Skin epidermis (tissue), 12 donors: Measurements from ENCODE around the gene SMC3.
A peak's percentile ranks its signal among the peaks of the same experiment; 100 is the strongest.
"Not testable (repeated sequence)": the region's sequence is repeated elsewhere in the genome, so short reads cannot be mapped to it uniquely, and the experiment has no call there.

Experiments
- H3K27ac ChIP-seq, 21 experiments: fragments of 200-600 bp; sonication (generic) in 11 of 21; one replicate each; pipeline ENCODE4 v1.5.0; 2020; ENCODE audit warnings: mild to moderate bottlenecking in 3 of 21, inconsistent platforms in 2 of 21, moderate library complexity in 2 of 21
- H3K4me3 ChIP-seq, 7 experiments: fragments of 200-600 bp; sonication (generic) in 2 of 7; one replicate each; pipeline ENCODE4 v1.5.0; 2020; ENCODE audit warnings: inconsistent platforms in 2 of 7, mild to moderate bottlenecking in 2 of 7, moderate library complexity in 1 of 7

SMC3 gene

GRCh38 chr10:110617425-110618229, 50.1 kb downstream of the SMC3 start:
- no peak overlapping the region for H3K4me3 ChIP-seq
- H3K27ac ChIP-seq = no peak overlapping the region

- Histone ChIP-seq H3K27ac (no peak overlapping the region), H3K4me3 (no peak overlapping the region)
Measured at GRCh38 chr10:110618230-110618610, 50.7 kb downstream of the SMC3 start.

GRCh38 chr10:110619514-110620397, 52.3 kb downstream of the SMC3 start:
- no peak overlapping the region for H3K27ac ChIP-seq
- H3K4me3 ChIP-seq = no peak overlapping the region

- Histone ChIP-seq H3K27ac (no peak overlapping the region), H3K4me3 (no peak overlapping the region)
Measured at GRCh38 chr10:110620398-110620719, 52.9 kb downstream of the SMC3 start.

GRCh38 chr10:110623316-110623715, 55.8 kb downstream of the SMC3 start:
- H3K27ac ChIP-seq, H3K4me3 ChIP-seq: not testable (repeated sequence)

GRCh38 chr10:110625356-110625894, 57.9 kb downstream of the SMC3 start:
- Histone ChIP-seq H3K27ac (no peak overlapping the region), H3K4me3 (no peak overlapping the region)

GRCh38 chr10:110625951-110626855, 58.7 kb downstream of the SMC3 start:
- no peak overlapping the region for H3K4me3 ChIP-seq
- no peak overlapping the region for H3K27ac ChIP-seq

- H3K27ac ChIP-seq = no peak overlapping the region
- no peak overlapping the region for H3K4me3 ChIP-seq
Measured at GRCh38 chr10:110628161-110628560, 60.7 kb downstream of the SMC3 start.

GRCh38 chr10:110629680-110630191, 62.2 kb downstream of the SMC3 start:
- Histone ChIP-seq H3K27ac (peak overlapping the region in 1 of 21 experiments; percentile 13), H3K4me3 (no peak overlapping the region)

GRCh38 chr10:110631934-110632333, 64.4 kb downstream of the SMC3 start:
- Histone ChIP-seq H3K4me3 (no peak overlapping the region), H3K27ac (no peak overlapping the region)

- no peak overlapping the region for H3K27ac ChIP-seq
Measured at GRCh38 chr10:110632591-110633215, 65.2 kb downstream of the SMC3 start.

GRCh38 chr10:110634527-110635209, 67.2 kb downstream of the SMC3 start:
- H3K4me3 ChIP-seq = no peak overlapping the region
- H3K27ac ChIP-seq = no peak overlapping the region

More at GRCh38 chr10:110632591-110633215, 65.2 kb downstream of the SMC3 start:
- no peak overlapping the region for H3K4me3 ChIP-seq

GRCh38 chr10:110636572-110636931, 69.1 kb downstream of the SMC3 start:
- H3K4me3 ChIP-seq = no peak overlapping the region

GRCh38 chr10:110636932-110637557, 69.5 kb downstream of the SMC3 start:
- H3K27ac ChIP-seq = no peak overlapping the region
- H3K4me3 ChIP-seq = no peak overlapping the region

More at GRCh38 chr10:110636572-110636931, 69.1 kb downstream of the SMC3 start:
- H3K27ac ChIP-seq = no peak overlapping the region

- no peak overlapping the region for H3K27ac ChIP-seq
- H3K4me3 ChIP-seq = no peak overlapping the region
Measured at GRCh38 chr10:110637558-110638053, 70.1 kb downstream of the SMC3 start.

- H3K27ac ChIP-seq = no peak overlapping the region
Measured at GRCh38 chr10:110638319-110638718, 70.8 kb downstream of the SMC3 start.

GRCh38 chr10:110639046-110639445, 71.6 kb downstream of the SMC3 start:
- not testable (repeated sequence) for H3K27ac ChIP-seq, H3K4me3 ChIP-seq

More at GRCh38 chr10:110638319-110638718, 70.8 kb downstream of the SMC3 start:
- H3K4me3 ChIP-seq = no peak overlapping the region

- H3K4me3 ChIP-seq, H3K27ac ChIP-seq: not testable (repeated sequence)
Measured at GRCh38 chr10:110639858-110640257, 72.4 kb downstream of the SMC3 start.
